ENCODE measurements around the gene DCN. TPM values are rescaled to one million over a fixed set of nuclear protein-coding genes. Genes with fewer than 3 reads are reported as not detected.

Gene DCN
- total and polyA plus RNA-seq, 5 experiments from 2014 or later, result not detected

DNA sequence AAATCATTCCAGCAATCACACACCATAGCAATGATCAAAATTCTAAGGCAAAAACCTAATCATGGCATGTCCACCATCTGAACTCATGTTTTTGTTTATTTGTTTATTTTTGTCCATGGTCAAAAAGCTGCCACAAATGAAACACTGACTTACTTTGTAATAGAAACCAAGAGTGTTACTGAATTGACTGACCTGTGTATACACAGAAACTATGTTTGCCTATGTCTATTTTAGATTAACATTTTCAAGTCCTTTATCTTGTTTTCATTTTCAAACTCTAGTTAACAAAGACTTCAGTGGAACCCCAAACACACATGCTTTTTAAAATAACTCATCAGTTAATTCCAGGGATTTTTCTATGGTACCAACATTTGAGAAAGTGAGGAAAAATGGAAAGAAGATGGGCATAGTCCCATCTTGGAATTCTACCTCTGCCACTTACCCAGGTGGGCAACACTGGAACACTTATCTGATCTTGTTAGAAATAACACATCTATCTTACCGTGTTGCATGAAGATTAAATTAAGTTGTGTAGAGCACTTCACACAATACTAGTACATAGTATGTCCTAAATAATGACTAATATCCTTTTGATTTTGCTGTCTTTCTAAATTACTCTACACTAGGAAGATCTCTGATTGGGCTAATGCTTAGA is 77.7 kb downstream of the DCN start:
- Mint-ChIP-seq H3K36me3 (no peaks in the 10 kb centered on the region), H3K27ac (no peak overlapping the region), H3K9me3 (peaks cover 0 to 2% (median 0%) of the 10 kb centered on the region in 9 donors), H3K4me3 (no peak overlapping the region), H3K27me3 (peaks cover 0 to 3% (median 0%) of the 10 kb centered on the region in 5 donors), H3K4me1 (no peaks in the 10 kb centered on the region)
- POLR2A ChIA-PET, result no interaction called here
- ATAC-seq, result no peak
- DNase-seq, result no peak

- DNase-seq, result no peak
- H3K27ac Mint-ChIP-seq, result no peak overlapping the region
- peaks cover 0 to 2% (median 0%) of the 10 kb centered on the region in 9 donors for H3K9me3 Mint-ChIP-seq
- H3K27me3 Mint-ChIP-seq, result peaks cover 0 to 3% (median 0%) of the 10 kb centered on the region in 5 donors
- POLR2A ChIA-PET, result no interaction called here
- no peaks in the 10 kb centered on the region for H3K4me1 Mint-ChIP-seq
- H3K36me3 Mint-ChIP-seq, result no peaks in the 10 kb centered on the region
- no peak for ATAC-seq
- no peak overlapping the region for H3K4me3 Mint-ChIP-seq
Observed at GRCh38 chr12:91103624-91104023, 79.0 kb downstream of the DCN start.

DNA sequence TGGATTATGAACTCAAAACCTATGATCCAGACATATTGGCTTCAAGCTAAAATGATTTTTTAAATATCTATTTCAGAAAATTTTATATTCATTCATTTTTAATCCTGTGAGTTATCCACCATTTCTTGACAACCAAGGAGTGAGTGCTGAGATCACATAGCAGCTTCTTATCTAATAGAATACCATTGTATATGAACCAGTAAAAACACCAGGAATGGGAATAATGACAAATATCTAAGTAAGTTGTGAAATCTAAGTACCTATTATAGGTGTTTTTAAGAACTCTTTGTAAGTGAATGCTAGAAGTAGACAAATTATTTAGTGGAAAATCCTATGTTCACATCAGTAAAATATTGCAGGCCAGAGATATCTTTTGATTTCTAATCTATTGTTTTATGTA is 79.5 kb downstream of the DCN start:
- H3K4me3 Mint-ChIP-seq, result no peak overlapping the region
- peaks cover 0 to 2% (median 0%) of the 10 kb centered on the region in 9 donors for H3K9me3 Mint-ChIP-seq
- POLR2A ChIA-PET, result no interaction called here
- ATAC-seq, result no peak
- peaks cover 0 to 1% (median 0%) of the 10 kb centered on the region in 5 donors for H3K27me3 Mint-ChIP-seq
- H3K4me1 Mint-ChIP-seq, result peaks cover 0 to 3% (median 0%) of the 10 kb centered on the region in 4 donors
- H3K36me3 Mint-ChIP-seq, result no peaks in the 10 kb centered on the region
- no peak for DNase-seq
- no peak overlapping the region for H3K27ac Mint-ChIP-seq

DNA sequence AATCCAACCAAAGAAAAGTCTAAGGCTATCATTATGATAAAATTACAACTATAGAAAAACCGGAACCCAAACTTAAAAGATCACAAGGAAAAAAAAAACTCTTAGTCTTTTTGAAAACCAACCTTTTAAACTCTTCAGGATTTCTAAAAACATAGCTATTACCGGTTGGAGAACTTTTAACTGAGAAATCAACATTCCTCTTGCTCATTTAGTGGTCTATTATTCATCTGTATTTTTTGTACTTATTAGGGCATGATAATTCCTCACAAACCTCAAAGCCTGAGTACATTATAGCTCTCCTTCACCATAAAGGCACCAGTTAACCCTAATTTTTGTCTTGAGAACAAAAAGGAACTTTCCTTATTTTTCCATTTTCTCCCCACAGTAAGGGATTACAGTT is 81.7 kb downstream of the DCN start:
- Mint-ChIP-seq H3K36me3 (no peaks in the 10 kb centered on the region), H3K9me3 (no peaks in the 10 kb centered on the region), H3K4me1 (peaks cover 0 to 3% (median 0%) of the 10 kb centered on the region in 4 donors), H3K4me3 (no peak overlapping the region), H3K27me3 (peaks cover 0 to 2% (median 0%) of the 10 kb centered on the region in 5 donors), H3K27ac (no peak overlapping the region)
- ATAC-seq, result no peak
- no peak for DNase-seq
- POLR2A ChIA-PET, result no interaction called here

DNA sequence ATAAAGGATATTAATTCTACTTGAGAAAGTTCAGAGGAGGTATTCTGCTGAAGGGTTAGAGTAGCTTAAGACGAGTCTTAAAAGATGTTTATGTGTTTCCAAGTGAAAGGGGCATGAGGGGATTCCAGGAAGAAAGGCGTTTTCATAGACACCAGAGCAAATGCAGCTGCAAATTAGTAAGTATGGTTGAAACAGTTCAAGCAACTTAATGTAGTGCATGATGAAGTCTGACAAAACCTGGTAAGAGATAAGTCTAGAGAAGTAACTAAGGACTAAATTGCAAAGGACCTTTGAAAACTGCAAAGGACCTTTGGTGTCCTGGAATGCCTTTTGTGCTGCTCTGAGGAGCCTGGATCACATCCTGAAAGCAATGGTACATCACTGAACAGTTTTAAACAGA is 82.8 kb downstream of the DCN start:
- H3K4me3 Mint-ChIP-seq, result no peak overlapping the region
- no peaks in the 10 kb centered on the region for H3K36me3 Mint-ChIP-seq
- DNase-seq, result no peak
- peaks cover 0 to 3% (median 0%) of the 10 kb centered on the region in 4 donors for H3K4me1 Mint-ChIP-seq
- POLR2A ChIA-PET, result no interaction called here
- ATAC-seq, result no peak
- peaks cover 0 to 4% (median 0%) of the 10 kb centered on the region in 5 donors for H3K27me3 Mint-ChIP-seq
- no peaks in the 10 kb centered on the region for H3K9me3 Mint-ChIP-seq
- H3K27ac Mint-ChIP-seq, result no peak overlapping the region

- ATAC-seq, result no peak
- POLR2A ChIA-PET, result no interaction called here
- Mint-ChIP-seq H3K27ac (no peak overlapping the region), H3K9me3 (no peaks in the 10 kb centered on the region), H3K4me1 (peaks cover 0 to 3% (median 0%) of the 10 kb centered on the region in 4 donors), H3K36me3 (no peaks in the 10 kb centered on the region), H3K4me3 (no peak overlapping the region), H3K27me3 (peaks cover 0 to 7% (median 2%) of the 10 kb centered on the region in 5 donors)
- DNase-seq, result no peak
Observed at GRCh38 chr12:91099341-91099740, 83.3 kb downstream of the DCN start.

DNA sequence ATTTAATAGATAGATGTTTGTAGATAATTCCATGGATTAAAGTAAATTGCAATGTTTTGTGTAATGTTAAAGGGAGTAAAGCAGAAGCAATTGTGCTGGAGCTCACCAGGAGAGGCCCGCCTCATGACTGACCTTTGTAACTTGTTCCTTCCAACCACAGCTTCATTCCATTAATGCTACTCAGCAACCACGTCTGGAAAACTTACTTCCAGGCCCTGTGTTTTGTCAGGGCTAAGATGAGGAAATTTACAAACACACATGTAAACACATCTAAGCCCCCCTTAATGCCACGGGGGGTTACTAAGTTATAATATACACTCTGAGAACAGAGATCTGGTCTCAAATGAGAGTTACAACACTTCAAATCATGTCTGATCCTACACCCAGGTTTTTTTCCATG is 83.7 kb downstream of the DCN start:
- peaks cover 0 to 8% (median 4%) of the 10 kb centered on the region in 5 donors for H3K27me3 Mint-ChIP-seq
- H3K36me3 Mint-ChIP-seq, result no peaks in the 10 kb centered on the region
- no peaks in the 10 kb centered on the region for H3K9me3 Mint-ChIP-seq
- DNase-seq, result no peak
- POLR2A ChIA-PET, result no interaction called here
- ATAC-seq, result no peak
- H3K4me1 Mint-ChIP-seq, result peaks cover 0 to 3% (median 0%) of the 10 kb centered on the region in 4 donors
- H3K4me3 Mint-ChIP-seq, result no peak overlapping the region
- H3K27ac Mint-ChIP-seq, result no peak overlapping the region

GRCh38 chr12:91098461-91098860 is 84.2 kb downstream of the DCN start:
- Mint-ChIP-seq H3K36me3 (no peaks in the 10 kb centered on the region), H3K4me3 (no peak overlapping the region), H3K27me3 (peaks cover 0 to 8% (median 4%) of the 10 kb centered on the region in 5 donors), H3K4me1 (peaks cover 0 to 3% (median 0%) of the 10 kb centered on the region in 4 donors), H3K9me3 (peaks cover 0 to 3% (median 0%) of the 10 kb centered on the region in 9 donors), H3K27ac (no peak overlapping the region)
- POLR2A ChIA-PET, result no interaction called here
- DNase-seq (no peak), ATAC-seq (no peak)

DNA sequence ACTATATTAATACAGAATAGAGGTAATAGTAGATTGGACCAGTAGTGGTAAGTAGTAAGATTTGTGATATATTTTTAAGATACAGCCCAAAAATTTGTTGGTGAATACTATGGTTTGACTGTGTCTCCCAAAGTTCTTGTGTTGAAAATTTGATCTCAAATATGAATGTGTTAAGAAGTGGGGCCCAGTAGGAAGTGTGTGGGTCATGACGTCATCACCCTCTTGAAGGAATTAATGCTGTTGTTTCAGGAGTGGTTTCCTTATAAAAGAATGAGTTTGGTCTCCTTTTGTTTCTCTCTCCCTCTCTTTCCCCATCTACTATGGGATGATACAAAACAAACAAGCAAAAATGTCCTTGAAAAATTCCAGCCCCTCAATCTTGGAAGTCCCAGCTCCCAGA is 87.7 kb downstream of the DCN start:
- peaks cover 0 to 3% (median 0%) of the 10 kb centered on the region in 4 donors for H3K4me1 Mint-ChIP-seq
- POLR2A ChIA-PET, result no interaction called here
- ATAC-seq (no peak), DNase-seq (no peak)
- H3K36me3 Mint-ChIP-seq, result peaks cover 0 to 10% (median 2%) of the 10 kb centered on the region in 3 donors
- H3K4me3 Mint-ChIP-seq, result no peak overlapping the region
- peaks cover 0 to 13% (median 4%) of the 10 kb centered on the region in 5 donors for H3K27me3 Mint-ChIP-seq
- H3K9me3 Mint-ChIP-seq, result peaks cover 5 to 22% (median 11%) of the 10 kb centered on the region in 9 donors
- H3K27ac Mint-ChIP-seq, result no peak overlapping the region

- ATAC-seq (no peak), DNase-seq (no peak)
- no peak overlapping the region for H3K4me3 Mint-ChIP-seq
- H3K27me3 Mint-ChIP-seq, result peaks cover 0 to 13% (median 4%) of the 10 kb centered on the region in 5 donors
- peaks cover 6 to 30% (median 18%) of the 10 kb centered on the region in 9 donors for H3K9me3 Mint-ChIP-seq
- peaks cover 0 to 18% (median 2%) of the 10 kb centered on the region in 3 donors for H3K36me3 Mint-ChIP-seq
- peaks cover 0 to 3% (median 0%) of the 10 kb centered on the region in 4 donors for H3K4me1 Mint-ChIP-seq
- POLR2A ChIA-PET, result no interaction called here
- no peak overlapping the region for H3K27ac Mint-ChIP-seq
Observed at GRCh38 chr12:91094032-91094662, 88.5 kb downstream of the DCN start.

DNA sequence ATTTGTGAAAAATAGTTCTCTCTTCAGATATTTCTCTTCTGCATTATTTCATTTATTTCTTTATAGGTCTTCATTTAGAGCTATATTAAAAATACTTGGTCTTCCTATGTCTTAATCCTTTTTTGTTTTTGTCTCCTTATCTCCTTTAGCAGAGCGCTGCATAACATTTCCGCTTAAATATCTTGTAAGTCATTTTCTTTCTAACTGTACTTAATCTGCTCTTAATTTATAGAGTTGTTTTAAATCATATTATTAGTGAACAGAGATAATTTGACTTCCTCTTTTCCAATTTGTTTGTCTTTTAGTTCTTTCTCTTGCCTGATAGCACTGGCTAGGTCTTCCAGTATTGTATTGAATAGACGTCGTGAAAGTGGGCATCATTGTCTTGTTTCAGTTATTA is 89.3 kb downstream of the DCN start:
- peaks cover 0 to under 1% (median 0%) of the 10 kb centered on the region in 4 donors for H3K4me1 Mint-ChIP-seq
- peaks cover 0 to 24% (median 2%) of the 10 kb centered on the region in 3 donors for H3K36me3 Mint-ChIP-seq
- H3K4me3 Mint-ChIP-seq, result no peak overlapping the region
- peaks cover 0 to 13% (median 4%) of the 10 kb centered on the region in 5 donors for H3K27me3 Mint-ChIP-seq
- DNase-seq (no peak), ATAC-seq (no peak)
- no peak overlapping the region for H3K27ac Mint-ChIP-seq
- H3K9me3 Mint-ChIP-seq, result peaks cover 10 to 38% (median 22%) of the 10 kb centered on the region in 9 donors
- POLR2A ChIA-PET, result no interaction called here

GRCh38 chr12:91091916-91092715 is 90.5 kb downstream of the DCN start:
- H3K36me3 Mint-ChIP-seq, result peaks cover 0 to 24% (median 2%) of the 10 kb centered on the region in 3 donors
- POLR2A ChIA-PET, result no interaction called here
- no peak overlapping the region for H3K4me3 Mint-ChIP-seq
- no peaks in the 10 kb centered on the region for H3K4me1 Mint-ChIP-seq
- ATAC-seq (no peak), DNase-seq (no peak)
- H3K27ac Mint-ChIP-seq, result no peak overlapping the region
- H3K27me3 Mint-ChIP-seq, result peaks cover 0 to 13% (median 4%) of the 10 kb centered on the region in 5 donors
- H3K9me3 Mint-ChIP-seq, result peaks cover 10 to 39% (median 22%) of the 10 kb centered on the region in 9 donors
